HL-60 (cell line): ENCODE data around the gene DAAM1.

Experiments used
- TF ChIP-seq, protein P1 (sequence below): IDR thresholded peaks from one replicate; pipeline ENCODE4 v1.5.1; 2011; ENCODE audit warnings: low read length, control low read depth, inconsistent platforms; ENCODE audit not compliant: insufficient read depth
- TF ChIP-seq, protein P2 (sequence below): IDR thresholded peaks from 2 replicates; pipeline ENCODE4 v1.6.1; 2012; ENCODE audit warnings: low read depth; ENCODE audit not compliant: insufficient replicate concordance

DNA sequence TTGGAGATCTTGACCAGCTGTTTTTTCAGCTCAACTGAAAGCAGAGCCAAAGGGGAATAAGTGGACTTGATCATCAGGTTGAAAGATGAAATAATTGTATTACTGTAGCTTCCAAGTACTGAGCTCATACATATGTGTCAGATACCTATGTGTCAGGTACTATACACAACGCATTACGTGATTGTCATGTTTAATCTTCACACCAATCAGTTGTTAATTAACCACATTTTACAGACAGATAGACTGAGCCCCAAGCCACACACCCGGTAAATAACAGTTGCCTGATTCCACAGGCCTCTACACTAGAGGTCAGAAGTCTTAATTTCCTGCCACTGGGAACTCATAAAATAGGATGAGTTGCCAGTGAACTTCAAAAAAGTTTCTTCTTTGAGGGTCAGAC lies 148.2 kb downstream of the DAAM1 start:
- TF ChIP-seq, protein P1, sequence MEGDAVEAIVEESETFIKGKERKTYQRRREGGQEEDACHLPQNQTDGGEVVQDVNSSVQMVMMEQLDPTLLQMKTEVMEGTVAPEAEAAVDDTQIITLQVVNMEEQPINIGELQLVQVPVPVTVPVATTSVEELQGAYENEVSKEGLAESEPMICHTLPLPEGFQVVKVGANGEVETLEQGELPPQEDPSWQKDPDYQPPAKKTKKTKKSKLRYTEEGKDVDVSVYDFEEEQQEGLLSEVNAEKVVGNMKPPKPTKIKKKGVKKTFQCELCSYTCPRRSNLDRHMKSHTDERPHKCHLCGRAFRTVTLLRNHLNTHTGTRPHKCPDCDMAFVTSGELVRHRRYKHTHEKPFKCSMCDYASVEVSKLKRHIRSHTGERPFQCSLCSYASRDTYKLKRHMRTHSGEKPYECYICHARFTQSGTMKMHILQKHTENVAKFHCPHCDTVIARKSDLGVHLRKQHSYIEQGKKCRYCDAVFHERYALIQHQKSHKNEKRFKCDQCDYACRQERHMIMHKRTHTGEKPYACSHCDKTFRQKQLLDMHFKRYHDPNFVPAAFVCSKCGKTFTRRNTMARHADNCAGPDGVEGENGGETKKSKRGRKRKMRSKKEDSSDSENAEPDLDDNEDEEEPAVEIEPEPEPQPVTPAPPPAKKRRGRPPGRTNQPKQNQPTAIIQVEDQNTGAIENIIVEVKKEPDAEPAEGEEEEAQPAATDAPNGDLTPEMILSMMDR, result no peak
- TF ChIP-seq, protein P2, sequence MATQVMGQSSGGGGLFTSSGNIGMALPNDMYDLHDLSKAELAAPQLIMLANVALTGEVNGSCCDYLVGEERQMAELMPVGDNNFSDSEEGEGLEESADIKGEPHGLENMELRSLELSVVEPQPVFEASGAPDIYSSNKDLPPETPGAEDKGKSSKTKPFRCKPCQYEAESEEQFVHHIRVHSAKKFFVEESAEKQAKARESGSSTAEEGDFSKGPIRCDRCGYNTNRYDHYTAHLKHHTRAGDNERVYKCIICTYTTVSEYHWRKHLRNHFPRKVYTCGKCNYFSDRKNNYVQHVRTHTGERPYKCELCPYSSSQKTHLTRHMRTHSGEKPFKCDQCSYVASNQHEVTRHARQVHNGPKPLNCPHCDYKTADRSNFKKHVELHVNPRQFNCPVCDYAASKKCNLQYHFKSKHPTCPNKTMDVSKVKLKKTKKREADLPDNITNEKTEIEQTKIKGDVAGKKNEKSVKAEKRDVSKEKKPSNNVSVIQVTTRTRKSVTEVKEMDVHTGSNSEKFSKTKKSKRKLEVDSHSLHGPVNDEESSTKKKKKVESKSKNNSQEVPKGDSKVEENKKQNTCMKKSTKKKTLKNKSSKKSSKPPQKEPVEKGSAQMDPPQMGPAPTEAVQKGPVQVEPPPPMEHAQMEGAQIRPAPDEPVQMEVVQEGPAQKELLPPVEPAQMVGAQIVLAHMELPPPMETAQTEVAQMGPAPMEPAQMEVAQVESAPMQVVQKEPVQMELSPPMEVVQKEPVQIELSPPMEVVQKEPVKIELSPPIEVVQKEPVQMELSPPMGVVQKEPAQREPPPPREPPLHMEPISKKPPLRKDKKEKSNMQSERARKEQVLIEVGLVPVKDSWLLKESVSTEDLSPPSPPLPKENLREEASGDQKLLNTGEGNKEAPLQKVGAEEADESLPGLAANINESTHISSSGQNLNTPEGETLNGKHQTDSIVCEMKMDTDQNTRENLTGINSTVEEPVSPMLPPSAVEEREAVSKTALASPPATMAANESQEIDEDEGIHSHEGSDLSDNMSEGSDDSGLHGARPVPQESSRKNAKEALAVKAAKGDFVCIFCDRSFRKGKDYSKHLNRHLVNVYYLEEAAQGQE, result no peak
